GM23338 (cell line): ENCODE measurements around the gene DNAH11. TPM values are rescaled to one million over a fixed set of nuclear protein-coding genes. Genes with fewer than 3 reads are reported as not detected.
"Not testable (repeated sequence)": the region's sequence is repeated elsewhere in the genome, so short reads cannot be mapped to it uniquely, and the experiment has no call there.

Source experiments
- ATAC-seq: fragments of 200-7000 bp; cut with Tn5 transposase; 3 replicates; pipeline ENCODE4 v1.9.1; 2020
- DNase-seq: peaks from one replicate; pipeline ENCODE4 v3.0.0-alpha.2; 2015; ENCODE audit warnings: low spot score
- H2AFZ ChIP-seq: fragments of 200-600 bp; sonication (generic); 2 replicates; pipeline ENCODE4 v1.8.0; 2016; ENCODE audit warnings: antibody characterized with exemption, mild to moderate bottlenecking, moderate library complexity
- H3F3A ChIP-seq: fragments of 200-600 bp; sonication (generic); replicated peaks from 2 replicates; pipeline ENCODE4 v1.8.0; 2017; ENCODE audit warnings: antibody characterized with exemption, mixed run types, low read depth
- H3K27ac ChIP-seq: fragments of 200-600 bp; sonication (generic); 2 replicates; pipeline ENCODE4 v1.6.1; 2016; ENCODE audit warnings: low read depth
- H3K27me3 ChIP-seq: fragments of 200-600 bp; sonication (generic); 2 replicates; pipeline ENCODE4 v1.8.0; 2016; ENCODE audit warnings: mild to moderate bottlenecking, mixed run types, moderate library complexity; ENCODE audit not compliant: insufficient read depth
- H3K36me3 ChIP-seq: fragments of 200-600 bp; sonication (generic); 2 replicates; pipeline ENCODE4 v1.8.0; 2016; ENCODE audit warnings: mild to moderate bottlenecking; ENCODE audit not compliant: insufficient read depth
- H3K4me1 ChIP-seq: fragments of 200-600 bp; sonication (generic); 2 replicates; pipeline ENCODE4 v1.8.0; 2016; ENCODE audit warnings: mild to moderate bottlenecking, moderate library complexity; ENCODE audit not compliant: insufficient read depth
- H3K4me2 ChIP-seq: fragments of 200-600 bp; sonication (generic); 2 replicates; pipeline ENCODE4 v1.7.1; 2017; ENCODE audit warnings: mixed run types
- H3K4me3 ChIP-seq: fragments of 200-600 bp; sonication (generic); 2 replicates; pipeline ENCODE4 v1.6.1; 2016; ENCODE audit warnings: mixed run types
- H3K79me2 ChIP-seq: fragments of 200-600 bp; sonication (generic); replicated peaks from 2 replicates; pipeline ENCODE4 v1.8.0; 2017; ENCODE audit warnings: mild to moderate bottlenecking; ENCODE audit not compliant: insufficient read depth
- H3K9me2 ChIP-seq: fragments of 200-600 bp; sonication (generic); 2 replicates; pipeline ENCODE4 v1.8.0; 2017; ENCODE audit not compliant: insufficient read depth
- H4K20me1 ChIP-seq: fragments of 200-600 bp; sonication (generic); replicated peaks from 2 replicates; pipeline ENCODE4 v1.8.0; 2017; ENCODE audit warnings: mild to moderate bottlenecking; ENCODE audit not compliant: insufficient read depth
- H3K27ac Mint-ChIP-seq: 2 replicates; pipeline ENCODE4 v1.8.0; 2020; ENCODE audit warnings: inconsistent platforms, mild to moderate bottlenecking, moderate library complexity, mixed read lengths
- H3K27me3 Mint-ChIP-seq: 3 replicates; pipeline ENCODE4 v1.8.0; 2022; ENCODE audit warnings: low read depth, mild to moderate bottlenecking, moderate library complexity, mixed read lengths, inconsistent platforms; ENCODE audit not compliant: insufficient read depth, poor library complexity
- H3K36me3 Mint-ChIP-seq: 3 replicates; pipeline ENCODE4 v1.8.0; 2021; ENCODE audit warnings: low read depth, mild to moderate bottlenecking, inconsistent platforms, moderate library complexity, mixed read lengths
- H3K4me1 Mint-ChIP-seq: 3 replicates; pipeline ENCODE4 v1.8.0; 2020; ENCODE audit warnings: mild to moderate bottlenecking, inconsistent platforms, mixed read lengths
- H3K4me3 Mint-ChIP-seq: 3 replicates; pipeline ENCODE4 v1.8.0; 2021; ENCODE audit warnings: moderate library complexity, mild to moderate bottlenecking, inconsistent platforms, mixed read lengths
- H3K9me3 Mint-ChIP-seq: 3 replicates; pipeline ENCODE4 v1.8.0; 2020; ENCODE audit warnings: moderate library complexity, mild to moderate bottlenecking, inconsistent platforms, mixed read lengths
- CREB1 ChIP-seq: fragments of 250-450 bp; sonication (Bioruptor Pico); IDR thresholded peaks from 2 replicates; pipeline ENCODE4 v1.5.0; 2020; ENCODE audit warnings: low read depth, mild to moderate bottlenecking, moderate library complexity
- EZH2phosphoT487 ChIP-seq: fragments of 200-600 bp; sonication (generic); IDR thresholded peaks from one replicate; pipeline ENCODE4 v1.8.1; 2018; ENCODE audit warnings: antibody characterized with exemption; ENCODE audit not compliant: unreplicated experiment
- JUNB ChIP-seq: IDR thresholded peaks from one replicate; pipeline ENCODE4 v1.6.1; 2016; ENCODE audit warnings: antibody characterized with exemption; ENCODE audit not compliant: unreplicated experiment
- NANOG ChIP-seq: IDR thresholded peaks from 2 replicates; pipeline ENCODE4 v1.6.1; 2016; ENCODE audit warnings: antibody characterized with exemption, borderline replicate concordance
- POLR2AphosphoS5 ChIP-seq: IDR thresholded peaks from 2 replicates; pipeline ENCODE4 v1.6.1; 2016; ENCODE audit warnings: antibody characterized with exemption, low read depth
- STAT1 ChIP-seq: IDR thresholded peaks from one replicate; pipeline ENCODE4 v1.6.1; 2016; ENCODE audit warnings: antibody characterized with exemption; ENCODE audit not compliant: unreplicated experiment
- ZNF114 ChIP-seq: fragments of 250-450 bp; sonication (Bioruptor Pico); IDR thresholded peaks from 2 replicates; pipeline ENCODE4 v1.5.0; 2020; ENCODE audit warnings: mild to moderate bottlenecking, moderate library complexity
- ZNF331 ChIP-seq: fragments of 250-450 bp; sonication (Bioruptor Pico); IDR thresholded peaks from 2 replicates; pipeline ENCODE4 v1.5.0; 2020; ENCODE audit warnings: low read depth, mild to moderate bottlenecking, moderate library complexity
- polyA plus RNA-seq: library from polyadenylated mRNA; unstranded; fragments of >200 nt; fragmentation: Nextera tagmentation; extraction: Ambion mirVana; gene quantifications from 2 replicates; pipeline ENCODE4 v1.2.1, GENCODE V29; 2016
- total RNA-seq: library from RNA; depleted of rRNA; stranded (reverse); fragments of >200 nt; shearing (Covaris generic); gene quantifications from 2 replicates; pipeline ENCODE4 v1.2.3, GENCODE V29; 2014
- TF ChIP-seq, protein P1 (sequence below): IDR thresholded peaks from 2 replicates; pipeline ENCODE4 v1.6.1; 2016; ENCODE audit warnings: antibody characterized with exemption
- TF ChIP-seq, protein P2 (sequence below), 2 experiments: fragments of 200-600 bp in 1 of 2; sonication (generic) in 1 of 2; conservative IDR thresholded peaks; 2 replicates each; pipeline versions ENCODE4 v1.5.1 to v1.6.1; 2016 to 2017; ENCODE audit warnings: antibody characterized with exemption in 2 of 2, low read depth in 2 of 2, mild to moderate bottlenecking in 2 of 2, moderate library complexity in 1 of 2
- TF ChIP-seq, protein P3 (sequence below): fragments of 250-450 bp; sonication (Bioruptor Pico); IDR thresholded peaks from 2 replicates; pipeline ENCODE4 v1.5.0; 2020; ENCODE audit warnings: mild to moderate bottlenecking, moderate library complexity

DNAH11 gene
- total and polyA plus RNA-seq, 2 experiments from 2014 or later: 9.3 TPM

DNA sequence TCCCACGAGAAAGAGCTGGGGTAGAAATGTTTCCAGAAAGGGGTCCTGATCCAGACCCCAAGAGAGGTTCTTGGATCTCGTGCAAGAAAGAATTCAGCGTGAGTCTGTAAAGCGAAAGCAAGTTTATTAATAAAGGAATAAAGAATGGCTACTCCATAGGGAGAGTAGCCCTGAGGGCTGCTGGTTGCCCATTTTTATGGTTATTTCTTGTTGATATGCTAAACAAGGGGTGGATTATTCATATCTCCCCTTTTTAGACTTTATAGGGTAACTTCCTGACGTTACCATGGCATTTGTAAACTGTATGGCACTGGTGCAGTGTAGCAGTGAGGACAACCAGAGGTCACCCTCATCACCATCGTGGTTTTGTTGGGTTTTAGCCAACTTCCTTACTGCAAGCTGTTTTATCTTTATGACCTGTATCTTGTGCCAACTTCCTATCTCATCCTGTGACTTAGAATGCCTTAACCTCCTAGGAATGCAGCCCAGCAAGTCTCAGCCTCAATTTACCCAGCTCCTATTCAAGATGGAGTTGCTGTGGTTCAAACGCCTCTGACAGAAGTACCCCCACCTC is 322.9 kb downstream of the DNAH11 start:
- not testable (repeated sequence) for H3K36me3 Mint-ChIP-seq, H3K9me3 Mint-ChIP-seq, ATAC-seq, H3K36me3 ChIP-seq, H3K4me3 ChIP-seq, H3K9me2 ChIP-seq, H3K79me2 ChIP-seq, H3K27me3 Mint-ChIP-seq, DNase-seq, H3K27me3 ChIP-seq, H4K20me1 ChIP-seq, H2AFZ ChIP-seq
- H3F3A ChIP-seq: peaks cover 16% of the 10 kb centered on the region
- H3K27ac Mint-ChIP-seq: peak overlapping the region; percentile 84
- peak overlapping the region; percentile 71 for H3K4me2 ChIP-seq
- peaks cover 53% of the 10 kb centered on the region for H3K4me1 Mint-ChIP-seq
- peaks cover 62% of the 10 kb centered on the region for H3K4me1 ChIP-seq
- peak overlapping the region; percentile 88 for H3K27ac ChIP-seq
- peak overlapping the region; percentile 1; the same call in 1 of the 3 replicates for H3K4me3 Mint-ChIP-seq

DNA sequence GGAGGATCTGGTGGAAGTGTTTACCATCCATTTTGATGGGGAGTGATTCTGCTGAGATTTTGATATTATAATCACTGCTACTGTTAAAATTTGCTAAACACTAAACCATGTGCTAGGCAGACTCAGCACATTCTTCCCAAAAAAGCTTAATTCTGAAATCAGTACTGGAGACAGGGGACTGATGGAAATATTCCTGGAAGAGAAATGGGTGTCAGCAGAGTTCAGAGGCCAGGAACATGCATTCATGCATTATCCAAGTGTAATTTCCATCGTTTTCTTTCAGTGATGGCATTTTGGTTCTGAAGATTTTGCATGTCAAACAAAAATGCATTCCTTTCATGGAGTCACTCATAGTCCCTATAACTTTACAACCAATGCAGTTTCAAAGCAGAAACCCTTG is 323.9 kb downstream of the DNAH11 start:
- no peak for ATAC-seq
- H3K27me3 ChIP-seq: no peaks in the 10 kb centered on the region
- no peak overlapping the region for H2AFZ ChIP-seq
- H3F3A ChIP-seq: peaks cover 16% of the 10 kb centered on the region
- H4K20me1 ChIP-seq: no peaks in the 10 kb centered on the region
- Mint-ChIP-seq H3K27me3 (peaks cover 4% of the 10 kb centered on the region), H3K9me3 (no peaks in the 10 kb centered on the region), H3K4me3 (no peak overlapping the region), H3K4me1 (peaks cover 61% of the 10 kb centered on the region), H3K36me3 (peaks cover 9% of the 10 kb centered on the region; the same call in 2 of the 3 replicates), H3K27ac (peak overlapping the region; percentile 75)
- peaks cover 8% of the 10 kb centered on the region; the same call in 1 of the 2 replicates for H3K9me2 ChIP-seq
- no peak for DNase-seq
- peaks cover 68% of the 10 kb centered on the region for H3K4me1 ChIP-seq
- peak overlapping the region; percentile 25; the same call in 1 of the 2 replicates for H3K4me3 ChIP-seq
- peak overlapping the region; percentile 71 for H3K4me2 ChIP-seq
- H3K27ac ChIP-seq: peak overlapping the region; percentile 88
- H3K79me2 ChIP-seq: no peaks in the 10 kb centered on the region
- no peaks in the 10 kb centered on the region for H3K36me3 ChIP-seq
- TF ChIP-seq POLR2AphosphoS5: no peak
- no peak for TF ChIP-seq ZNF331
- TF ChIP-seq JUNB: no peak
- TF ChIP-seq ZNF114 (CRISPR knock-in tag): no peak
- TF ChIP-seq, protein P1, sequence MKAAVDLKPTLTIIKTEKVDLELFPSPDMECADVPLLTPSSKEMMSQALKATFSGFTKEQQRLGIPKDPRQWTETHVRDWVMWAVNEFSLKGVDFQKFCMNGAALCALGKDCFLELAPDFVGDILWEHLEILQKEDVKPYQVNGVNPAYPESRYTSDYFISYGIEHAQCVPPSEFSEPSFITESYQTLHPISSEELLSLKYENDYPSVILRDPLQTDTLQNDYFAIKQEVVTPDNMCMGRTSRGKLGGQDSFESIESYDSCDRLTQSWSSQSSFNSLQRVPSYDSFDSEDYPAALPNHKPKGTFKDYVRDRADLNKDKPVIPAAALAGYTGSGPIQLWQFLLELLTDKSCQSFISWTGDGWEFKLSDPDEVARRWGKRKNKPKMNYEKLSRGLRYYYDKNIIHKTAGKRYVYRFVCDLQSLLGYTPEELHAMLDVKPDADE: no peak
- TF ChIP-seq, protein P2, sequence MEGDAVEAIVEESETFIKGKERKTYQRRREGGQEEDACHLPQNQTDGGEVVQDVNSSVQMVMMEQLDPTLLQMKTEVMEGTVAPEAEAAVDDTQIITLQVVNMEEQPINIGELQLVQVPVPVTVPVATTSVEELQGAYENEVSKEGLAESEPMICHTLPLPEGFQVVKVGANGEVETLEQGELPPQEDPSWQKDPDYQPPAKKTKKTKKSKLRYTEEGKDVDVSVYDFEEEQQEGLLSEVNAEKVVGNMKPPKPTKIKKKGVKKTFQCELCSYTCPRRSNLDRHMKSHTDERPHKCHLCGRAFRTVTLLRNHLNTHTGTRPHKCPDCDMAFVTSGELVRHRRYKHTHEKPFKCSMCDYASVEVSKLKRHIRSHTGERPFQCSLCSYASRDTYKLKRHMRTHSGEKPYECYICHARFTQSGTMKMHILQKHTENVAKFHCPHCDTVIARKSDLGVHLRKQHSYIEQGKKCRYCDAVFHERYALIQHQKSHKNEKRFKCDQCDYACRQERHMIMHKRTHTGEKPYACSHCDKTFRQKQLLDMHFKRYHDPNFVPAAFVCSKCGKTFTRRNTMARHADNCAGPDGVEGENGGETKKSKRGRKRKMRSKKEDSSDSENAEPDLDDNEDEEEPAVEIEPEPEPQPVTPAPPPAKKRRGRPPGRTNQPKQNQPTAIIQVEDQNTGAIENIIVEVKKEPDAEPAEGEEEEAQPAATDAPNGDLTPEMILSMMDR (conservative IDR thresholded peaks at IDR 0.05; ENCODE audit: low read depth in 2 of 2): no peak
- no peak for TF ChIP-seq CREB1
- TF ChIP-seq NANOG: no peak
- no peak for TF ChIP-seq STAT1
- TF ChIP-seq, protein P3, sequence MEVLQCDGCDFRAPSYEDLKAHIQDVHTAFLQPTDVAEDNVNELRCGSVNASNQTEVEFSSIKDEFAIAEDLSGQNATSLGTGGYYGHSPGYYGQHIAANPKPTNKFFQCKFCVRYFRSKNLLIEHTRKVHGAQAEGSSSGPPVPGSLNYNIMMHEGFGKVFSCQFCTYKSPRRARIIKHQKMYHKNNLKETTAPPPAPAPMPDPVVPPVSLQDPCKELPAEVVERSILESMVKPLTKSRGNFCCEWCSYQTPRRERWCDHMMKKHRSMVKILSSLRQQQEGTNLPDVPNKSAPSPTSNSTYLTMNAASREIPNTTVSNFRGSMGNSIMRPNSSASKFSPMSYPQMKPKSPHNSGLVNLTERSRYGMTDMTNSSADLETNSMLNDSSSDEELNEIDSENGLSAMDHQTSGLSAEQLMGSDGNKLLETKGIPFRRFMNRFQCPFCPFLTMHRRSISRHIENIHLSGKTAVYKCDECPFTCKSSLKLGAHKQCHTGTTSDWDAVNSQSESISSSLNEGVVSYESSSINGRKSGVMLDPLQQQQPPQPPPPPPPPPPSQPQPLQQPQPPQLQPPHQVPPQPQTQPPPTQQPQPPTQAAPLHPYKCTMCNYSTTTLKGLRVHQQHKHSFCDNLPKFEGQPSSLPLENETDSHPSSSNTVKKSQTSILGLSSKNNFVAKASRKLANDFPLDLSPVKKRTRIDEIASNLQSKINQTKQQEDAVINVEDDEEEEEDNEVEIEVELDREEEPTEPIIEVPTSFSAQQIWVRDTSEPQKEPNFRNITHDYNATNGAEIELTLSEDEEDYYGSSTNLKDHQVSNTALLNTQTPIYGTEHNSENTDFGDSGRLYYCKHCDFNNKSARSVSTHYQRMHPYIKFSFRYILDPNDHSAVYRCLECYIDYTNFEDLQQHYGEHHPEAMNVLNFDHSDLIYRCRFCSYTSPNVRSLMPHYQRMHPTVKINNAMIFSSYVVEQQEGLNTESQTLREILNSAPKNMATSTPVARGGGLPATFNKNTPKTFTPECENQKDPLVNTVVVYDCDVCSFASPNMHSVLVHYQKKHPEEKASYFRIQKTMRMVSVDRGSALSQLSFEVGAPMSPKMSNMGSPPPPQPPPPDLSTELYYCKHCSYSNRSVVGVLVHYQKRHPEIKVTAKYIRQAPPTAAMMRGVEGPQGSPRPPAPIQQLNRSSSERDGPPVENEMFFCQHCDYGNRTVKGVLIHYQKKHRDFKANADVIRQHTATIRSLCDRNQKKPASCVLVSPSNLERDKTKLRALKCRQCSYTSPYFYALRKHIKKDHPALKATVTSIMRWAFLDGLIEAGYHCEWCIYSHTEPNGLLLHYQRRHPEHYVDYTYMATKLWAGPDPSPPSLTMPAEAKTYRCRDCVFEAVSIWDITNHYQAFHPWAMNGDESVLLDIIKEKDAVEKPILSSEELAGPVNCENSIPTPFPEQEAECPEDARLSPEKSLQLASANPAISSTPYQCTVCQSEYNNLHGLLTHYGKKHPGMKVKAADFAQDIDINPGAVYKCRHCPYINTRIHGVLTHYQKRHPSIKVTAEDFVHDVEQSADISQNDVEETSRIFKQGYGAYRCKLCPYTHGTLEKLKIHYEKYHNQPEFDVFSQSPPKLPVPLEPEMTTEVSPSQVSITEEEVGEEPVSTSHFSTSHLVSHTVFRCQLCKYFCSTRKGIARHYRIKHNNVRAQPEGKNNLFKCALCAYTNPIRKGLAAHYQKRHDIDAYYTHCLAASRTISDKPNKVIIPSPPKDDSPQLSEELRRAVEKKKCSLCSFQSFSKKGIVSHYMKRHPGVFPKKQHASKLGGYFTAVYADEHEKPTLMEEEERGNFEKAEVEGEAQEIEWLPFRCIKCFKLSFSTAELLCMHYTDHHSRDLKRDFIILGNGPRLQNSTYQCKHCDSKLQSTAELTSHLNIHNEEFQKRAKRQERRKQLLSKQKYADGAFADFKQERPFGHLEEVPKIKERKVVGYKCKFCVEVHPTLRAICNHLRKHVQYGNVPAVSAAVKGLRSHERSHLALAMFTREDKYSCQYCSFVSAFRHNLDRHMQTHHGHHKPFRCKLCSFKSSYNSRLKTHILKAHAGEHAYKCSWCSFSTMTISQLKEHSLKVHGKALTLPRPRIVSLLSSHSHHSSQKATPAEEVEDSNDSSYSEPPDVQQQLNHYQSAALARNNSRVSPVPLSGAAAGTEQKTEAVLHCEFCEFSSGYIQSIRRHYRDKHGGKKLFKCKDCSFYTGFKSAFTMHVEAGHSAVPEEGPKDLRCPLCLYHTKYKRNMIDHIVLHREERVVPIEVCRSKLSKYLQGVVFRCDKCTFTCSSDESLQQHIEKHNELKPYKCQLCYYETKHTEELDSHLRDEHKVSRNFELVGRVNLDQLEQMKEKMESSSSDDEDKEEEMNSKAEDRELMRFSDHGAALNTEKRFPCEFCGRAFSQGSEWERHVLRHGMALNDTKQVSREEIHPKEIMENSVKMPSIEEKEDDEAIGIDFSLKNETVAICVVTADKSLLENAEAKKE (CRISPR knock-in tag): no peak
- no peak for TF ChIP-seq EZH2phosphoT487
